GM19463 (cell line): ENCODE data around the gene TCP11L1.
"Not testable (repeated sequence)": the region's sequence is repeated elsewhere in the genome, so short reads cannot be mapped to it uniquely, and the experiment has no call there.

ENCODE experiments used
- ATAC-seq: cut with Tn5 transposase; IDR thresholded peaks from one replicate; pipeline ENCODE4 v1.9.1; 2021; ENCODE audit warnings: mild to moderate bottlenecking, moderate library complexity; ENCODE audit not compliant: unreplicated experiment

TCP11L1 gene

DNA sequence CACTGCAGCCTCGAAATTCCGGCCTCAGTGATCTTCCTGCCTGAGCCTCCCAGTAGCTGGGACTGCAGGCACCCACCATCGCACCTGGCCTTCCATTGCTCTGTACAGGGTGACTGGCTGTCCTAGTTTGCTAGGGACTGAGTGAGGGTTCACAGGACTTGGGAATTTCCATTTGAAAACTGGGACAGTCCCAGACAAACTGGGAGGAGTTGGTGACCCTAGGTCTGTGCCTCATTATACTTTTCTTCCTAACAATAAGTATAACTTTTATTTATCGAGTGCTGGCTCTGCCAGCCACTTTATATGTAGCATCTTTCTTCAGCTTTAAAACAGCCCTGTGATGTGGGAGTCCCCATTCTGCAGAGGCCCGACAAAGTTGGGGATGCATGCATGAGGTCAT lies 25.5 kb downstream of the TCP11L1 start:
- no peak for ATAC-seq

DNA sequence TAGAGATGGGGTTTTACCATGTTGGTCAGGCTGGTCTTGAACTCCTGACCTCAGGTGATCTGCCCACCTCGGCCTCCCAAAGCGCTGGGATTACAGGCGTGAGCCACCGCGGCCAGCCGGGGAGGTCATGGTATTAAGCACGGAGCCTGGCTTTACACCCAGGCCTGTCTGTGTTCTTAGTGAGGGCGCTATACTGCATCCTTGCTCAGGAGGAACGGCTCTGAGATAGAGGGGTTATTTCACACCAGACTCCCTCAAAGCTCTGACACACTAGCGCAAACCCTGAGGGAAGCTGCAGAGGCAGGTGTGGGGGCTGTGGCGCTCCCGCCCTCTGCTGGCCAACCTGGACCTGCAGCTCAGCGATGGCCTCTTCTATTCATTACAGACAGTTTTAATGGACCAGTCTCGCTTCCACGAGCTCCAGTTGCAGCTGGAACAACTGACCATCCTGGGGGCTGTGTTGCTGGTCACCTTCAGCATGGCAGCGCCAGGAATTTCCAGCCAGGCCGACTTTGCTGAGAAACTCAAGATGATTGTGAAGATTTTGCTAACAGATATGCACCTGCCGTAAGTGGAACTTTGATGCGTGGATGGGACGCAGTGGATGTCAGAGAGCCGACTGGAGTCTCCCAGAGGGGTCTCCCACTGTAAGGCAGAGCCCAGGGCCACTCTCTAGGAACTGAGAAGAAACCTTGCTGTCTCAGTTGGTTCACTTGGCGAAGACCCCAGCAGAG lies 26.2 kb downstream of the TCP11L1 start:
- ATAC-seq, result no peak

DNA sequence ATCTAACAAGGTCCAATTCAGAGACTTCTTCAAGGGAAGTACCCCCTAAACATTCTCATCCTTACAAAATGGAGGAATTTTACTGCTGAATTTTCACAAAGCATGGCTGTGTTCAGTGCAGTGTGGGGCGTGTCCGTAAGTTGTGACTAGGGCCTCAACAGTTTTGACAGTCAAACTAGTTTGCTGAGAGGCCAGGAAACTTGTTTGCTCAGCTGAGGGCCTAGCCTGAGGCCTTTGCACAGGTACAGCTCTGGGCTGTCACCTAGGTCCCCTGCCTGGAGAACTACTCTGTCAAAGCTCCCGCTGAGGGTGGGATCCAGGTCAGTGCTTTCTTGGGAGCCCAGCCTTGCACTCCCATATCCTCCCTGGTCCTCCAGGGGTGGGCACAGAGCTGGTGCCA lies 27.9 kb downstream of the TCP11L1 start:
- no peak for ATAC-seq

DNA sequence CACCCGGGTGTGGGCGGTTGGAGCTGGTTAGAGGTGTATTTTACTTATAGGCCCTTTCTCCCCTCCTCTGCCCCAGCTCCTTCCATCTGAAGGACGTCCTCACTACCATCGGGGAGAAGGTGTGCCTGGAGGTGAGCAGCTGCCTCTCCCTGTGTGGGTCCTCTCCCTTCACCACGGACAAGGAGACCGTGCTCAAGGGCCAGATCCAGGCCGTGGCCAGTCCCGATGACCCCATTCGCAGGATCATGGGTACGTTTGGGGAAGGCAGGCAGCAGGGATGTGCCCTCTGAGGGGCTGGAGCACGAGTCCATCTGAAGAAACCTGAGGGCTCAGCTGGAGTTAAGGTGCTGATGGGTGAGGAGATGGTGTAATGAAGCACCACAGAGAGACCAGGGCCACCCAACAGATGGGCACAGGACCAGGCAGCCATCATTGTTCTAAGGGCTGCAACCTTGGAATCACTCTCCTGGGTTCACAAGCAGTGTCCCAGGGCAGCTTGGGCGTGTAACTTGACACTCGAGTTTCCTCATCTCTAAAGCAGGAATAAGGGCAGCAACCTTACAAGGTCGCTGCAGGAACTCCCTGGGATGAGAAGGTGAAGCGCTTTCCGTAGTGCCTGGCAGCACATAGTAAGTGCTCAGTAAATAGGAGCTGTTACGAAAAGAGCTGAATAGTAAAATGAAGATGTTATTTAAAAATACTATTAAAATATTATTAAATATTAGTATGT lies 29.4 kb downstream of the TCP11L1 start:
- no peak for ATAC-seq

DNA sequence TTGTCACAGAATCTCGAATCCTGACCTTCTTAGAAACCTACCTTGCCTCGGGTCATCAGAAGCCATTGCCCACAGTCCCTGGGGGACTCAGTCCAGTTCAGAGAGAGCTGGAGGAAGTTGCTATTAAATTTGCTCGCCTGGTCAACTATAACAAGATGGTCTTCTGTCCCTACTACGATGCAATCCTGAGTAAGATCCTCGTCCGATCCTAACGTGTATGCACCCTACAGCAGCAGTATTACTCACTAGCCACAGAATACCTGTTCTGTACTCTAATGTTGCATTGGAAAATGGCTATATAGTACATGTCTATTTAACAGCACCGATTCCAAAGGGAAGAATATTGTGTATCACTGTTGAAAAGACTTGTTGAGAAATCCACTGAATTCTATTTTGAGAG lies 33.1 kb downstream of the TCP11L1 start:
- ATAC-seq, result no peak

DNA sequence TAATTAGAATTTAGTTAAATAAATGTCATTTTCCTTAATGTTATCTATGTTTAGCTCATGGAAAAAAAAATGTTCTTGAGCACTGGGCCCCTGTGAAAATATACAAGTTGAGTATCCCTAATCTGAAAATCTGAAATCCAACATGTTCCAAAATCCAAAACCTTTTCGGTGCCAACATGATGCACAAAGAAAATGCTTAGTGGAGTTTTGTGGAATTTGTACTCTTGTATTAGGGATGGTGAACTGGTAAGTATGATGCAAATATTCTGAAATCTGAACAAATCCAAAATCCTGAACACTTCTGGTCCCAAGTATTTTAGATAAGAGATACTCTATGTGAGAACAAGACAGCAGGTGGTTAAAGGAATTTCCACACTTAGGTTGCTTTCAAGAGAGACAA lies 44.5 kb downstream of the TCP11L1 start:
- ATAC-seq, result no peak

DNA sequence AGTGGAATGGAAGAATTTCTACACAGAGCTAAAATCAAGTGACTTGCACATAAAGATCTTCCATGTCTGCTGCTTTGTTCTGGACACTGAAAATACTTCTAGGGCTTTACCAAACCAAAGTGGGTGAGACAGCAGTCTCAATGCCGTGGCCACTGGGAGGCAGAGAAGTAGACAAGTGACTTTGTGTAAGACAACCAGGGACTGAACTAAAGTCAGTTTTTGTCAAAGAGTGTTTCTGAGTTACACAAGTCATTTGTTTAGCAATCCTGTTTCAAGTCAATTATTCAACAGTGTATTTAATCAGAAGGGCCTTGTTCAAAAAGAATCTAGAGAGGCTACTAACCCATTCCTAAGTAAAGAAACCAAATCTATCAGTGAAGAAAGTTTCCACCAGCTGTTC lies 46.6 kb downstream of the TCP11L1 start:
- no peak for ATAC-seq

DNA sequence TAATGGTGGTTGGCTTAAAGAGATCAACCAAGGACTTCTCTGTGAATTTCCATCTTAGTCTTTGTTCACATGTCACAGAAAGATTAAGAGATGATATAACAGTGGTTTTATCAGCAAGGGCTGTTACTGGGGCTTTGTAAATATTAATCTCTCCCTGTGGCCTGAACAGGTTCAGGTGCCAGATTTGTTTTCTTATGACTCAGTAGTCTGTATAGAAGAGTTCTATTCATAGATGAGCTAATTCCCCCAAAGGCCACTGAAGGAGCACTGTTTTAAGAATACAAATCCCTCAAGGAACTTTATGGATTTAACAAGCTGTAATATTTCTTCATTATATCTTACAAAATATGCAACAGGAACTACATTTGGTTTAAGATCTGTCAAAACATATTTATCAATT lies 50.4 kb downstream of the TCP11L1 start:
- ATAC-seq, result peak; percentile 61

DNA sequence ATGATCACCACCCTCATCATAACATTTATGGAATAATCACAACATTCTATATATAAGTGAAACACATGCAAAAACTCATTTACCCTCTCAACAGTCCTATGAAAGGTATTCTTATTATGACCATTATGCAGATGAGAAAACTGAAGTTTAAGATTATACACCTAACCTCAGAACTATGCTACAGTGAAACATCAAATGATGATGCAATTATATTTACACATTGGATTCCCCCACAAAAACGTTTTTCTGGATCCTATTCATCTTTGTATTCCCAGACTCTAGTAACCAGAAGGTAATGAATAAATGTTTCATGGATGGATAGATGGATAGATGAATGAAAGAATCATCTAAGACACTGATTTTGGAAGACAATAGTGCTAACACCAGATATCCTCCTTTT lies 54.8 kb downstream of the TCP11L1 start:
- no peak for ATAC-seq

DNA sequence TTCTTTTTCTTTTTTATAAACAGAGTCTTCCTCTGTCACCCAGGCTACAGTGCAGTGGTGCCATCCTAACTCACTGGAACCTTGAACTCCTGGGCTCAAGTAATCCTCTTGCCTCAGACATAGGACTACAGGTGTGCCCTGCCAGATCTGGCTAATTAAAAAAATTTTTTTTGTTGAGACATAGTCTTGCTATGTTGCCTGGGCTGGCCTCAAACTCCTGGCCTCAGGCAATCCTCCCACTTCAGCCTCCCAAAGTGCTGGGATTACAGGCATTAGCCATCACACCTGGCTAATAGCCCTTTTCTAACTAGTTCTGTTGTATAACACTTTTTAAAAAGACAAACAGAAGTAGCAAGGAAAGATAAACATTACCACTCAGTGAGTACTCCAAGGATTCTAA lies 64.5 kb downstream of the TCP11L1 start:
- ATAC-seq, result no peak

DNA sequence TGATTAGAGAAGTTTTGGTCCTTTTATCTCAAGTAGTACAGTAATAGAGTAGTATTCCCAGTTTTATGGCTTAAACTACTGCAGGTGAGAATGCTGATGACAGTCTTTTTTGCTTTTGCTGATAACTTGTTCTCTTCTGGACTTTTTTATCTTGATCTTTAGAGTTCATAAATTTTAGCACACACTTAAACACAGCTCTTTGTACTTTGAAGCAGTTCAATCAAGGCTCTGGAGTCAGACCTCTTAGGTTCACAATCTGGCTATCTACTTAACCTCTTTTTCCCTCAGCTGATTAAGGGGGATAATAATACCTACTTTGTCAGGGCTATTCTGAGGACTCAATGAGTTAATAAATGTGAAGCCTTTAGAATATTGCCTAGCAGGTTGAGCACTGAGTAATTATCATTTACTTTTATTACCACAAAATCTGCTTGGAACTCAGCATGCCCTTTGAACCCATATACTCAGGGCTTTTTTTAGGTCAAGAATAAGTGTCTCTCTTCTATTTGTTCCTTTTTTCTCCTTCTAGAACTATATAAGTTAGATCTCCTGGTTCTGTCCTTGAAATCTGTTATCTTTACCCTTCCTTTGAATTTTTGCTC lies 70.0 kb downstream of the TCP11L1 start:
- no peak for ATAC-seq

DNA sequence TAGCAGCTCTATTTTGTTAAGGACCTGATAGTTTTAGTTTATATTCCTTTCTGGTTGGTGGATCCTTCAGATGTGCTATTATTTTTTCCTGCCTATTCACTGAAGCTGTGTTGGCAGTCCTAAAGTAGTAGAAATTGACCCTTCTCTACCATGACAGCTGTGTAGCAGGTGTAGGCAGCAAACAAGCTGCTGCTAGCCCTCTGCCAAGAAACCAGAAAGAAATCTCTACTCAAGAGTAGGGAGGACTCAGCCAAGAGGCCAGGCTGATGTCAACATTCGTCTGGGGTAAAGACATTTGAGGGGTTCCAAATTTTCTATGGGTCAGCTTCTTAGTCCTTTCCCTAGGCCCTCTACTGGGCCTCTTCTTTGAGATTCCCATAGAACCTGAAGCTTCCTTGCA lies 70.7 kb downstream of the TCP11L1 start:
- ATAC-seq, result no peak

DNA sequence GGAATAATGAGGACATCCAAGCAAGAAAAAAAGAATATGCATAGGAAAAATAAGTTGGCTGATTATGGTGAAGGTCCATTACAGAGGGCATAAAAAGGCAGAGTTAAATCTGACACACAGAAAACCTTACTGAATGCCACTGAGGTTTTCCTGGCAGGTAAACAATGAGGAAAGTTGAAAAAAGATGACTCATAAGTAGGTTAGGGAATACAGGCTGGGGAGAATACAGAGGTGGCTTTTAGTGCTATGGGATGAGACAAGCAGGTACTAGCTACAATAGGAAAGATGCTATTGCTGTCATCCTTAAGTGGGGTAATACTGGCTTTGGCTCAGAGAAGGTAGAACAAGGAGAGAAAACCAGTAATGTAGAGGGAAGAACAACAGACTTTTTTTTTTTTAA lies 77.2 kb downstream of the TCP11L1 start:
- no peak for ATAC-seq

DNA sequence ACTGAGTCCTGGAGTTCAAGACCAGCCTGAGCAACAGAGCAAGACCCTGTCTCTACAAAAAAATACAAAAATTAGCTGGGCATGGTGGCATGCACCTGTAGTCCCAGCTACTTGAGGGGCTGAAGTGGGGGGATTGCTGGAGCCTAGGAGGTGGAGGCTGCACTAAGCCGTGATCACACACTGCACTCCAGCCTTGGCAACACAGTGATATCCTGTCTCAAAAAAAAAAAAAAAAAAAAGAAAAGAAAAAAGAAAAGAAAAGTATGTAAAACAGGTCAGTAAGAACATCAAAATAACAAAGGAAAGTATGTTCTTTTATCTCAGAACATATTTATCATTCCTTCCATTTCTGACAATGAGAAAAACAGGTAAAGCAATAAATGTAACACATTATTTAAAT lies 83.3 kb downstream of the TCP11L1 start:
- ATAC-seq, result not testable (repeated sequence)
